MCF 10A (cell line): ENCODE data around the gene SLC16A5. TPM values are rescaled to one million over a fixed set of nuclear protein-coding genes. Genes with fewer than 3 reads are reported as not detected.

Source experiments
- BruUV-seq: library from RNA; stranded (reverse); fragments of 400-500 nt; replicated peaks from 2 replicates; lab custom pipeline; 2021; lab: Mats Ljungman, UMichigan
- CTCF ChIA-PET: fragments of 300-600 bp; sonication (Branson Sonifier 250); formaldehyde crosslinking; extraction: SDS; loops from one replicate; lab custom pipeline; 2021; ENCODE audit warnings: antibody characterized with exemption, inconsistent platforms; lab: Yijun Ruan, JAX
- POLR2A ChIA-PET: fragments of 300-600, 350-650 bp; sonication (Branson Sonifier 250); formaldehyde crosslinking; extraction: SDS; loops from one replicate; lab custom pipeline; 2020; ENCODE audit warnings: antibody characterized with exemption, inconsistent platforms; lab: Yijun Ruan, JAX
- DNase-seq: peaks from one replicate; pipeline ENCODE4 v3.0.0-alpha.2; 2018; ENCODE audit not compliant: unreplicated experiment
- H3K27ac Mint-ChIP-seq: one replicate; pipeline ENCODE4 v1.8.0; 2022; ENCODE audit warnings: mild to moderate bottlenecking, low read depth, mixed read lengths; ENCODE audit not compliant: unreplicated experiment
- H3K27me3 Mint-ChIP-seq: one replicate; pipeline ENCODE4 v1.8.0; 2022; ENCODE audit warnings: mixed read lengths; ENCODE audit not compliant: insufficient read depth, unreplicated experiment
- H3K36me3 Mint-ChIP-seq: one replicate; pipeline ENCODE4 v1.8.0; 2022; ENCODE audit warnings: mild to moderate bottlenecking, moderate library complexity, mixed read lengths; ENCODE audit not compliant: insufficient read depth, unreplicated experiment
- H3K4me1 Mint-ChIP-seq: one replicate; pipeline ENCODE4 v1.8.0; 2022; ENCODE audit warnings: mixed read lengths; ENCODE audit not compliant: insufficient read depth, unreplicated experiment
- H3K4me3 Mint-ChIP-seq: one replicate; pipeline ENCODE4 v1.8.0; 2022; ENCODE audit warnings: mild to moderate bottlenecking, moderate library complexity, mixed read lengths; ENCODE audit not compliant: unreplicated experiment
- H3K9me3 Mint-ChIP-seq: one replicate; pipeline ENCODE4 v1.8.0; 2022; ENCODE audit warnings: mixed read lengths; ENCODE audit not compliant: unreplicated experiment
- CTCF ChIP-seq: fragments of 200-600 bp; IDR thresholded peaks from one replicate; pipeline ENCODE4 v1.8.0; 2022; ENCODE audit warnings: antibody characterized with exemption, mild to moderate bottlenecking; ENCODE audit not compliant: unreplicated experiment
- intact Hi-C: fragments of 100-400 bp; cut with micrococcal nuclease; formaldehyde crosslinking; loops from 2 replicates; pipeline ENCODE4 v1.14.1; 2022
- total RNA-seq: library from RNA; stranded (reverse); gene quantifications from 2 replicates; pipeline ENCODE4 v1.2.3, GENCODE V29; 2022

SLC16A5 gene
- total RNA-seq, 1 experiment from 2014 or later, result 26.0 TPM

GRCh38 chr17:75109407-75110233, 21.9 kb downstream of the SLC16A5 start, which contains the start of gene ARMC7:
ARMC7 (plus strand) TSS chr17:75109969; CDS start chr17:75110289, 320 bp downstream.
- intact Hi-C loops, result loop anchor here (1.0 to 5.0 kb wide), 3 partner anchors 39 to 303 kb away; no protein-coding TSS in a partner anchor
- H3K9me3 Mint-ChIP-seq, result no peaks in the 10 kb centered on the region
- H3K27me3 Mint-ChIP-seq, result no peaks in the 10 kb centered on the region
- H3K36me3 Mint-ChIP-seq, result peaks cover 5% of the 10 kb centered on the region
- H3K27ac Mint-ChIP-seq, result peak within 1 kb of the TSS; percentile 39
- no peak for TF ChIP-seq CTCF
- H3K4me3 Mint-ChIP-seq, result peak within 1 kb of the TSS; percentile 78
- BruUV-seq, result no TSS peak
- peak; percentile 86 for DNase-seq
- ChIA-PET CTCF (interaction anchor here (0.6 to 9.5 kb wide), 5 partner anchors 22 to 172 kb away, joined by 3 to 136 read pairs (median 4); partner anchors contain the start of gene NT5C), POLR2A (interaction anchor here (0.6 to 3.4 kb wide), 30 partner anchors 10 to 232 kb away, joined by 3 to 37 read pairs (median 5); partner anchors contain the start of genes GGA3, JPT1, KCTD2 and MRPL58)
- peaks cover 12% of the 10 kb centered on the region for H3K4me1 Mint-ChIP-seq

DNA sequence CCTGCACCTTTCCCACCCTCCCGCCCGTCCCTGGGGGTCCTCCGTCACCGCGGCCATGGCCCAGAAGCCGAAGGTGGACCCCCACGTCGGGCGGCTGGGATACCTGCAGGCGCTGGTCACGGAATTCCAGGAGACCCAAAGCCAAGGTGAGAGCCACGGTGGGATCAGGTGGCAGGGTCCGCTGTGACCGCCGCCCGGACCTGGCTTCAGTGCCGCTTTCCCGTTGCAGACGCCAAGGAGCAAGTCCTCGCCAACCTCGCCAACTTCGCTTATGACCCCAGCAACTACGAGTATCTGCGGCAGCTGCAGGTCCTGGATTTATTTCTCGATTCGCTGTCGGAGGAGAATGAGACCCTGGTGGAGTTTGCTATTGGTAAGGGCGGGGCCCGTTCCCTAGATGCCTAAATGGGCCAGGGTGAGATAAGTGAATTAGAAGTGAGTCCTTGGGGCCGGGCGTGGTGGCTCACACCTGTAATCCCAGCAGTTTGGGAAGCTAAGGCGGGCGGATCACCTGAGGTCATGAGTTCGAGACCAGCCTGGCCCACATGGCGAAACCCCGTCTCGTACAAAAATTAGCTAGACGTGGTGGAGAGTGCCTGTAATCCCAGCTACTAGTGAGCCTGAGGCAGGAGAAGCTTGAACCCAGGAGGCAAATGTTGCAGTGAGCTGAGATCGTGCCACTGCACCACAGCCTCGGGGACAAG, 22.6 kb downstream of the SLC16A5 start:
- POLR2A ChIA-PET, result interaction anchor here (0.6 to 3.4 kb wide), 29 partner anchors 11 to 270 kb away, joined by 3 to 37 read pairs (median 6); partner anchors contain the start of genes CDR2L, GGA3, JPT1 and KCTD2
- peak overlapping the region; percentile 39 for H3K27ac Mint-ChIP-seq
- H3K4me3 Mint-ChIP-seq, result peak overlapping the region; percentile 78
- H3K36me3 Mint-ChIP-seq, result peaks cover 1% of the 10 kb centered on the region
- no peaks in the 10 kb centered on the region for H3K9me3 Mint-ChIP-seq
- no peak for DNase-seq
- no peaks in the 10 kb centered on the region for H3K27me3 Mint-ChIP-seq
- CTCF ChIA-PET, result interaction anchor here (0.6 to 9.5 kb wide), 9 partner anchors 13 to 149 kb away, joined by 3 to 136 read pairs (median 4); partner anchors contain the start of gene NT5C
- H3K4me1 Mint-ChIP-seq, result peaks cover 17% of the 10 kb centered on the region
- BruUV-seq, result no TSS peak
- TF ChIP-seq CTCF, result no peak
- intact Hi-C loops, result loop anchor here (1.0 to 5.0 kb wide), 2 partner anchors 40 to 302 kb away; no protein-coding TSS in a partner anchor

DNA sequence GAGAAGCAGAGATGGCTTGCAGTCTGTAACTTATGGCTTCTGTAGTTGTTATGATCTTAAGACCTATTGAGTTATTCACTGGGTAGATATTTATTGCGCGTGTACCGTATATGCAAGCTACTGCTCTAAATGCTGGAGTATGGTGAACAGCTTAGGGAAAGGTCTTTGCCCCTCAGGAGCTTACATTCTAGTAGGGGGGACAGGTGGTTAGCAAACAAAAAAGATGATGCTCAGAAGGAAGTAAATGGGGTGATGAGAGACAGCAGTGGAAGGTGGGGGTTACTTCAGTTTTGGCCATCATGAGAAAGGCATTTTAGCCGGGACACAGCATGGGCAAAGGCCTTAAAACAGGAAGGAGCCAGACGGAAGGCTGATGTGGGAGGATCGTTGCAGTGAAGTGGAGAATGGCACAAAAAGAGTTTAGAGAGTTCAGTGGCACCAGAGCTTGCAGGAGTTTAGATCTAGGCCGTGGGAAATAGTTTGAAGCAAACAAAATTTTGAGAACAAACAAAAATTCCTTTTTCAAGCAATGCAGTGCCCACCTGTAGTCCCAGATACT, 24.1 kb downstream of the SLC16A5 start:
- TSS peak; percentile 6 for BruUV-seq
- Mint-ChIP-seq H3K4me1 (peaks cover 17% of the 10 kb centered on the region), H3K27ac (no peak overlapping the region), H3K4me3 (peak overlapping the region; percentile 32), H3K36me3 (peaks cover 16% of the 10 kb centered on the region), H3K27me3 (no peaks in the 10 kb centered on the region), H3K9me3 (no peaks in the 10 kb centered on the region)
- intact Hi-C loops, result loop anchor here (5.0 kb wide), 1 partner anchor 300 kb away; no protein-coding TSS in a partner anchor
- TF ChIP-seq CTCF, result no peak
- DNase-seq, result no peak
- CTCF ChIA-PET, result interaction anchor here (0.6 to 9.5 kb wide), 11 partner anchors 12 to 547 kb away, joined by 3 to 136 read pairs (median 9); partner anchors contain the start of genes MIF4GD and NT5C
- POLR2A ChIA-PET, result interaction anchor here (0.6 to 3.4 kb wide), 5 partner anchors 11 to 149 kb away, joined by 3 to 37 read pairs (median 9); partner anchors contain the start of genes GGA3, JPT1, MRPS7 and SLC16A5
